ENCODE data around the gene PCDHGB4. TPM values are rescaled to one million over a fixed set of nuclear protein-coding genes. Genes with fewer than 3 reads are reported as not detected.
A peak's percentile ranks its signal among the peaks of the same experiment; 100 is the strongest.
"Not testable (repeated sequence)": the region's sequence is repeated elsewhere in the genome, so short reads cannot be mapped to it uniquely, and the experiment has no call there.

The PCDHGB4 gene
- total RNA-seq, 1 donor from 2014 or later: 31.0 TPM

GRCh38 chr5:141343953-141344463 is 43.5 kb upstream of the PCDHGB4 start:
- H3K9me3 Mint-ChIP-seq: peaks cover 61% of the 10 kb centered on the region
- no peaks in the 10 kb centered on the region for H3K27me3 Mint-ChIP-seq (ENCODE audit: low read depth)
- no peak overlapping the region for H3K4me3 Mint-ChIP-seq
- H3K27ac Mint-ChIP-seq: no peak overlapping the region
- peaks cover 15% of the 10 kb centered on the region for H3K36me3 Mint-ChIP-seq
- no peak for TF ChIP-seq CTCF (IDR thresholded peaks at IDR 0.05; ENCODE audit: unreplicated experiment)
- no peaks in the 10 kb centered on the region for H3K4me1 Mint-ChIP-seq
- no peak for DNase-seq (ENCODE audit: low spot score in 2 of 2, unreplicated experiment in 2 of 2)

GRCh38 chr5:141345327-141345726 is 42.2 kb upstream of the PCDHGB4 start:
- no peak overlapping the region for H3K4me3 Mint-ChIP-seq
- no peaks in the 10 kb centered on the region for H3K4me1 Mint-ChIP-seq
- H3K27me3 Mint-ChIP-seq (ENCODE audit: low read depth): no peaks in the 10 kb centered on the region
- H3K9me3 Mint-ChIP-seq: peaks cover 65% of the 10 kb centered on the region
- H3K27ac Mint-ChIP-seq: no peak overlapping the region
- DNase-seq (ENCODE audit: low spot score in 2 of 2, unreplicated experiment in 2 of 2): no peak
- H3K36me3 Mint-ChIP-seq: peaks cover 10% of the 10 kb centered on the region
- TF ChIP-seq CTCF (IDR thresholded peaks at IDR 0.05; ENCODE audit: unreplicated experiment): no peak

- DNase-seq (ENCODE audit: low spot score in 2 of 2, unreplicated experiment in 2 of 2); H3K27me3 Mint-ChIP-seq (ENCODE audit: low read depth); H3K4me3 Mint-ChIP-seq; H3K36me3 Mint-ChIP-seq; H3K27ac Mint-ChIP-seq; H3K4me1 Mint-ChIP-seq: not testable (repeated sequence)
- H3K9me3 Mint-ChIP-seq: peaks cover 70% of the 10 kb centered on the region
Measured at GRCh38 chr5:141346017-141346416, 41.5 kb upstream of the PCDHGB4 start.

GRCh38 chr5:141349917-141350619 is 37.4 kb upstream of the PCDHGB4 start, which contains the start of gene PCDHGB1:
PCDHGB1 (plus strand) TSS chr5:141350099; CDS start chr5:141350261, 162 bp downstream.
- DNase-seq (ENCODE audit: low spot score in 2 of 2, unreplicated experiment in 2 of 2): no peak
- no peaks in the 10 kb centered on the region for H3K4me1 Mint-ChIP-seq
- no peak within 1 kb of the TSS for H3K27ac Mint-ChIP-seq
- H3K27me3 Mint-ChIP-seq (ENCODE audit: low read depth): no peaks in the 10 kb centered on the region
- no peak for TF ChIP-seq CTCF (IDR thresholded peaks at IDR 0.05; ENCODE audit: unreplicated experiment)
- H3K4me3 Mint-ChIP-seq: peak within 1 kb of the TSS; percentile 39
- peaks cover 52% of the 10 kb centered on the region for H3K9me3 Mint-ChIP-seq
- peaks cover 10% of the 10 kb centered on the region for H3K36me3 Mint-ChIP-seq

GRCh38 chr5:141351591-141351990 is 35.9 kb upstream of the PCDHGB4 start:
- H3K27me3 Mint-ChIP-seq (ENCODE audit: low read depth): no peaks in the 10 kb centered on the region
- no peak for DNase-seq (ENCODE audit: low spot score in 2 of 2, unreplicated experiment in 2 of 2)
- no peak overlapping the region for H3K27ac Mint-ChIP-seq
- H3K36me3 Mint-ChIP-seq: peaks cover 8% of the 10 kb centered on the region
- peaks cover 60% of the 10 kb centered on the region for H3K9me3 Mint-ChIP-seq
- no peak overlapping the region for H3K4me3 Mint-ChIP-seq
- no peaks in the 10 kb centered on the region for H3K4me1 Mint-ChIP-seq
- TF ChIP-seq CTCF (IDR thresholded peaks at IDR 0.05; ENCODE audit: unreplicated experiment): no peak

GRCh38 chr5:141354900-141355469 is 32.5 kb upstream of the PCDHGB4 start, which contains the start of gene PCDHGA4:
PCDHGA4 (plus strand) TSS chr5:141355021; CDS start chr5:141355108, 87 bp downstream.
- Mint-ChIP-seq H3K4me1 (no peaks in the 10 kb centered on the region), H3K9me3 (peaks cover 60% of the 10 kb centered on the region), H3K27me3 (ENCODE audit: low read depth) (no peaks in the 10 kb centered on the region), H3K4me3 (no peak within 1 kb of the TSS), H3K27ac (no peak within 1 kb of the TSS), H3K36me3 (peaks cover 9% of the 10 kb centered on the region)
- DNase-seq (ENCODE audit: low spot score in 2 of 2, unreplicated experiment in 2 of 2): no peak
- peak; percentile 63 for TF ChIP-seq CTCF (IDR thresholded peaks at IDR 0.05; ENCODE audit: unreplicated experiment)

Measured in mesothelial cell of epicardium (in vitro differentiated cells).